GM23338 (cell line): ENCODE results near the gene NGFR. TPM values are rescaled to one million over a fixed set of nuclear protein-coding genes. Genes with fewer than 3 reads are reported as not detected.

Experiments
- ATAC-seq: fragments of 200-7000 bp; cut with Tn5 transposase; 3 replicates; pipeline ENCODE4 v1.9.1; 2020
- DNase-seq: peaks from one replicate; pipeline ENCODE4 v3.0.0-alpha.2; 2015; ENCODE audit warnings: low spot score
- H2AFZ ChIP-seq: fragments of 200-600 bp; sonication (generic); 2 replicates; pipeline ENCODE4 v1.8.0; 2016; ENCODE audit warnings: antibody characterized with exemption, mild to moderate bottlenecking, moderate library complexity
- H3F3A ChIP-seq: fragments of 200-600 bp; sonication (generic); replicated peaks from 2 replicates; pipeline ENCODE4 v1.8.0; 2017; ENCODE audit warnings: antibody characterized with exemption, mixed run types, low read depth
- H3K27ac ChIP-seq: fragments of 200-600 bp; sonication (generic); 2 replicates; pipeline ENCODE4 v1.6.1; 2016; ENCODE audit warnings: low read depth
- H3K27me3 ChIP-seq: fragments of 200-600 bp; sonication (generic); 2 replicates; pipeline ENCODE4 v1.8.0; 2016; ENCODE audit warnings: mild to moderate bottlenecking, mixed run types, moderate library complexity; ENCODE audit not compliant: insufficient read depth
- H3K36me3 ChIP-seq: fragments of 200-600 bp; sonication (generic); 2 replicates; pipeline ENCODE4 v1.8.0; 2016; ENCODE audit warnings: mild to moderate bottlenecking; ENCODE audit not compliant: insufficient read depth
- H3K4me1 ChIP-seq: fragments of 200-600 bp; sonication (generic); 2 replicates; pipeline ENCODE4 v1.8.0; 2016; ENCODE audit warnings: mild to moderate bottlenecking, moderate library complexity; ENCODE audit not compliant: insufficient read depth
- H3K4me2 ChIP-seq: fragments of 200-600 bp; sonication (generic); 2 replicates; pipeline ENCODE4 v1.7.1; 2017; ENCODE audit warnings: mixed run types
- H3K4me3 ChIP-seq: fragments of 200-600 bp; sonication (generic); 2 replicates; pipeline ENCODE4 v1.6.1; 2016; ENCODE audit warnings: mixed run types
- H3K79me2 ChIP-seq: fragments of 200-600 bp; sonication (generic); replicated peaks from 2 replicates; pipeline ENCODE4 v1.8.0; 2017; ENCODE audit warnings: mild to moderate bottlenecking; ENCODE audit not compliant: insufficient read depth
- H3K9me2 ChIP-seq: fragments of 200-600 bp; sonication (generic); 2 replicates; pipeline ENCODE4 v1.8.0; 2017; ENCODE audit not compliant: insufficient read depth
- H4K20me1 ChIP-seq: fragments of 200-600 bp; sonication (generic); replicated peaks from 2 replicates; pipeline ENCODE4 v1.8.0; 2017; ENCODE audit warnings: mild to moderate bottlenecking; ENCODE audit not compliant: insufficient read depth
- H3K27ac Mint-ChIP-seq: 2 replicates; pipeline ENCODE4 v1.8.0; 2020; ENCODE audit warnings: inconsistent platforms, mild to moderate bottlenecking, moderate library complexity, mixed read lengths
- H3K27me3 Mint-ChIP-seq: 3 replicates; pipeline ENCODE4 v1.8.0; 2022; ENCODE audit warnings: low read depth, mild to moderate bottlenecking, moderate library complexity, mixed read lengths, inconsistent platforms; ENCODE audit not compliant: insufficient read depth, poor library complexity
- H3K36me3 Mint-ChIP-seq: 3 replicates; pipeline ENCODE4 v1.8.0; 2021; ENCODE audit warnings: low read depth, mild to moderate bottlenecking, inconsistent platforms, moderate library complexity, mixed read lengths
- H3K4me1 Mint-ChIP-seq: 3 replicates; pipeline ENCODE4 v1.8.0; 2020; ENCODE audit warnings: mild to moderate bottlenecking, inconsistent platforms, mixed read lengths
- H3K4me3 Mint-ChIP-seq: 3 replicates; pipeline ENCODE4 v1.8.0; 2021; ENCODE audit warnings: moderate library complexity, mild to moderate bottlenecking, inconsistent platforms, mixed read lengths
- H3K9me3 Mint-ChIP-seq: 3 replicates; pipeline ENCODE4 v1.8.0; 2020; ENCODE audit warnings: moderate library complexity, mild to moderate bottlenecking, inconsistent platforms, mixed read lengths
- CREB1 ChIP-seq: fragments of 250-450 bp; sonication (Bioruptor Pico); IDR thresholded peaks from 2 replicates; pipeline ENCODE4 v1.5.0; 2020; ENCODE audit warnings: low read depth, mild to moderate bottlenecking, moderate library complexity
- EZH2 ChIP-seq: fragments of 200-600 bp; sonication (generic); IDR thresholded peaks from one replicate; pipeline ENCODE4 v1.8.0; 2017; ENCODE audit warnings: antibody characterized with exemption, mild to moderate bottlenecking, low read depth; ENCODE audit not compliant: unreplicated experiment
- EZH2phosphoT487 ChIP-seq: fragments of 200-600 bp; sonication (generic); IDR thresholded peaks from one replicate; pipeline ENCODE4 v1.8.1; 2018; ENCODE audit warnings: antibody characterized with exemption; ENCODE audit not compliant: unreplicated experiment
- JUNB ChIP-seq: IDR thresholded peaks from one replicate; pipeline ENCODE4 v1.6.1; 2016; ENCODE audit warnings: antibody characterized with exemption; ENCODE audit not compliant: unreplicated experiment
- NANOG ChIP-seq: IDR thresholded peaks from 2 replicates; pipeline ENCODE4 v1.6.1; 2016; ENCODE audit warnings: antibody characterized with exemption, borderline replicate concordance
- POLR2AphosphoS5 ChIP-seq: IDR thresholded peaks from 2 replicates; pipeline ENCODE4 v1.6.1; 2016; ENCODE audit warnings: antibody characterized with exemption, low read depth
- STAT1 ChIP-seq: IDR thresholded peaks from one replicate; pipeline ENCODE4 v1.6.1; 2016; ENCODE audit warnings: antibody characterized with exemption; ENCODE audit not compliant: unreplicated experiment
- ZNF114 ChIP-seq: fragments of 250-450 bp; sonication (Bioruptor Pico); IDR thresholded peaks from 2 replicates; pipeline ENCODE4 v1.5.0; 2020; ENCODE audit warnings: mild to moderate bottlenecking, moderate library complexity
- ZNF331 ChIP-seq: fragments of 250-450 bp; sonication (Bioruptor Pico); IDR thresholded peaks from 2 replicates; pipeline ENCODE4 v1.5.0; 2020; ENCODE audit warnings: low read depth, mild to moderate bottlenecking, moderate library complexity
- polyA plus RNA-seq: library from polyadenylated mRNA; unstranded; fragments of >200 nt; fragmentation: Nextera tagmentation; extraction: Ambion mirVana; gene quantifications from 2 replicates; pipeline ENCODE4 v1.2.1, GENCODE V29; 2016
- total RNA-seq: library from RNA; depleted of rRNA; stranded (reverse); fragments of >200 nt; shearing (Covaris generic); gene quantifications from 2 replicates; pipeline ENCODE4 v1.2.3, GENCODE V29; 2014
- TF ChIP-seq, protein P1 (sequence below): fragments of 250-450 bp; sonication (Bioruptor Pico); IDR thresholded peaks from 2 replicates; pipeline ENCODE4 v1.5.0; 2020; ENCODE audit warnings: mild to moderate bottlenecking, moderate library complexity
- TF ChIP-seq, protein P2 (sequence below): IDR thresholded peaks from one replicate; pipeline ENCODE4 v1.6.1; 2018; ENCODE audit warnings: antibody characterized with exemption; ENCODE audit not compliant: unreplicated experiment
- TF ChIP-seq, protein P3 (sequence below), 2 experiments: fragments of 200-600 bp in 1 of 2; sonication (generic) in 1 of 2; conservative IDR thresholded peaks; 2 replicates each; pipeline versions ENCODE4 v1.5.1 to v1.6.1; 2016 to 2017; ENCODE audit warnings: antibody characterized with exemption in 2 of 2, low read depth in 2 of 2, mild to moderate bottlenecking in 2 of 2, moderate library complexity in 1 of 2
- TF ChIP-seq, protein P4 (sequence below): IDR thresholded peaks from 2 replicates; pipeline ENCODE4 v1.6.1; 2016; ENCODE audit warnings: antibody characterized with exemption

The NGFR gene
- total and polyA plus RNA-seq, 2 experiments from 2014 or later: 2.8 to 6.9 TPM

DNA sequence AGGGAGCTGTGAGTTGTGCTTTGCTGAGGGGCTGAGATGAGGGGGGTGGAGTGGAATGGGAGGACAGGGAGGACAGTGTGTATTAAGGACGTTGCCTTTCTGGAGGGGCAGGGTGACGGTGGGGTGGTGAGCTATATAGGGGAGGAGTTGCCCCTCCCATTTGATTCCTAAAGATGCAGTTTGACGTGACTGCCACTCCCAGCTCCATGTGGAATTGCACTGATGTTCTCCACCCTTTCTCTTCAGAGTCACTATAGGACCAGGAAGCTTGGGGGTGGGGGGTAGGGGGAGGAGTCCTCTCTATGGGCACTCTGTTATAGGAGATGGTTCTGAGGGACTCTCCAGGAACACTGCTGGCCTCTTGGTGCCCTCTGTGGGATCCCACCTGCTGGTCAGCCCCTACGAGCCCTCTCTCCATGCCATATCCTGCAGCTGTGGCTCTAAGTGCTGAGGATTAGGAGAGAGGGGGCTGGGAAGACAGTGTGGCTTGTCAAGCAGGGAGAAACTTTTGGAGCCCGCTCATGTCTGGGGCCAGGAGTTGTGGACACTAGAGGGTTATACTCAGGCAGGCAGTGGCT lies 3.8 kb upstream of the NGFR start:
- ATAC-seq: no peak
- DNase-seq: no peak
- Mint-ChIP-seq H3K27ac (no peak overlapping the region), H3K27me3 (peaks cover 19% of the 10 kb centered on the region), H3K4me3 (no peak overlapping the region), H3K36me3 (no peaks in the 10 kb centered on the region), H3K4me1 (peaks cover 19% of the 10 kb centered on the region), H3K9me3 (no peaks in the 10 kb centered on the region)
- no peak overlapping the region for H2AFZ ChIP-seq
- no peak overlapping the region for H3K27ac ChIP-seq
- H3K4me1 ChIP-seq: peaks cover 17% of the 10 kb centered on the region
- H3K9me2 ChIP-seq: no peaks in the 10 kb centered on the region
- H3K4me2 ChIP-seq: no peak overlapping the region
- H3K36me3 ChIP-seq: no peaks in the 10 kb centered on the region
- H4K20me1 ChIP-seq: no peaks in the 10 kb centered on the region
- no peaks in the 10 kb centered on the region for H3K79me2 ChIP-seq
- H3K4me3 ChIP-seq: no peak overlapping the region
- H3F3A ChIP-seq: no peaks in the 10 kb centered on the region
- H3K27me3 ChIP-seq: peaks cover 29% of the 10 kb centered on the region
- TF ChIP-seq, protein P1, sequence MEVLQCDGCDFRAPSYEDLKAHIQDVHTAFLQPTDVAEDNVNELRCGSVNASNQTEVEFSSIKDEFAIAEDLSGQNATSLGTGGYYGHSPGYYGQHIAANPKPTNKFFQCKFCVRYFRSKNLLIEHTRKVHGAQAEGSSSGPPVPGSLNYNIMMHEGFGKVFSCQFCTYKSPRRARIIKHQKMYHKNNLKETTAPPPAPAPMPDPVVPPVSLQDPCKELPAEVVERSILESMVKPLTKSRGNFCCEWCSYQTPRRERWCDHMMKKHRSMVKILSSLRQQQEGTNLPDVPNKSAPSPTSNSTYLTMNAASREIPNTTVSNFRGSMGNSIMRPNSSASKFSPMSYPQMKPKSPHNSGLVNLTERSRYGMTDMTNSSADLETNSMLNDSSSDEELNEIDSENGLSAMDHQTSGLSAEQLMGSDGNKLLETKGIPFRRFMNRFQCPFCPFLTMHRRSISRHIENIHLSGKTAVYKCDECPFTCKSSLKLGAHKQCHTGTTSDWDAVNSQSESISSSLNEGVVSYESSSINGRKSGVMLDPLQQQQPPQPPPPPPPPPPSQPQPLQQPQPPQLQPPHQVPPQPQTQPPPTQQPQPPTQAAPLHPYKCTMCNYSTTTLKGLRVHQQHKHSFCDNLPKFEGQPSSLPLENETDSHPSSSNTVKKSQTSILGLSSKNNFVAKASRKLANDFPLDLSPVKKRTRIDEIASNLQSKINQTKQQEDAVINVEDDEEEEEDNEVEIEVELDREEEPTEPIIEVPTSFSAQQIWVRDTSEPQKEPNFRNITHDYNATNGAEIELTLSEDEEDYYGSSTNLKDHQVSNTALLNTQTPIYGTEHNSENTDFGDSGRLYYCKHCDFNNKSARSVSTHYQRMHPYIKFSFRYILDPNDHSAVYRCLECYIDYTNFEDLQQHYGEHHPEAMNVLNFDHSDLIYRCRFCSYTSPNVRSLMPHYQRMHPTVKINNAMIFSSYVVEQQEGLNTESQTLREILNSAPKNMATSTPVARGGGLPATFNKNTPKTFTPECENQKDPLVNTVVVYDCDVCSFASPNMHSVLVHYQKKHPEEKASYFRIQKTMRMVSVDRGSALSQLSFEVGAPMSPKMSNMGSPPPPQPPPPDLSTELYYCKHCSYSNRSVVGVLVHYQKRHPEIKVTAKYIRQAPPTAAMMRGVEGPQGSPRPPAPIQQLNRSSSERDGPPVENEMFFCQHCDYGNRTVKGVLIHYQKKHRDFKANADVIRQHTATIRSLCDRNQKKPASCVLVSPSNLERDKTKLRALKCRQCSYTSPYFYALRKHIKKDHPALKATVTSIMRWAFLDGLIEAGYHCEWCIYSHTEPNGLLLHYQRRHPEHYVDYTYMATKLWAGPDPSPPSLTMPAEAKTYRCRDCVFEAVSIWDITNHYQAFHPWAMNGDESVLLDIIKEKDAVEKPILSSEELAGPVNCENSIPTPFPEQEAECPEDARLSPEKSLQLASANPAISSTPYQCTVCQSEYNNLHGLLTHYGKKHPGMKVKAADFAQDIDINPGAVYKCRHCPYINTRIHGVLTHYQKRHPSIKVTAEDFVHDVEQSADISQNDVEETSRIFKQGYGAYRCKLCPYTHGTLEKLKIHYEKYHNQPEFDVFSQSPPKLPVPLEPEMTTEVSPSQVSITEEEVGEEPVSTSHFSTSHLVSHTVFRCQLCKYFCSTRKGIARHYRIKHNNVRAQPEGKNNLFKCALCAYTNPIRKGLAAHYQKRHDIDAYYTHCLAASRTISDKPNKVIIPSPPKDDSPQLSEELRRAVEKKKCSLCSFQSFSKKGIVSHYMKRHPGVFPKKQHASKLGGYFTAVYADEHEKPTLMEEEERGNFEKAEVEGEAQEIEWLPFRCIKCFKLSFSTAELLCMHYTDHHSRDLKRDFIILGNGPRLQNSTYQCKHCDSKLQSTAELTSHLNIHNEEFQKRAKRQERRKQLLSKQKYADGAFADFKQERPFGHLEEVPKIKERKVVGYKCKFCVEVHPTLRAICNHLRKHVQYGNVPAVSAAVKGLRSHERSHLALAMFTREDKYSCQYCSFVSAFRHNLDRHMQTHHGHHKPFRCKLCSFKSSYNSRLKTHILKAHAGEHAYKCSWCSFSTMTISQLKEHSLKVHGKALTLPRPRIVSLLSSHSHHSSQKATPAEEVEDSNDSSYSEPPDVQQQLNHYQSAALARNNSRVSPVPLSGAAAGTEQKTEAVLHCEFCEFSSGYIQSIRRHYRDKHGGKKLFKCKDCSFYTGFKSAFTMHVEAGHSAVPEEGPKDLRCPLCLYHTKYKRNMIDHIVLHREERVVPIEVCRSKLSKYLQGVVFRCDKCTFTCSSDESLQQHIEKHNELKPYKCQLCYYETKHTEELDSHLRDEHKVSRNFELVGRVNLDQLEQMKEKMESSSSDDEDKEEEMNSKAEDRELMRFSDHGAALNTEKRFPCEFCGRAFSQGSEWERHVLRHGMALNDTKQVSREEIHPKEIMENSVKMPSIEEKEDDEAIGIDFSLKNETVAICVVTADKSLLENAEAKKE: no peak
- TF ChIP-seq ZNF114 (CRISPR knock-in tag): no peak
- no peak for TF ChIP-seq STAT1
- no peak for TF ChIP-seq EZH2phosphoT487
- TF ChIP-seq POLR2AphosphoS5: no peak
- no peak for TF ChIP-seq CREB1 (CRISPR knock-in tag)
- TF ChIP-seq NANOG: no peak
- TF ChIP-seq, protein P2, sequence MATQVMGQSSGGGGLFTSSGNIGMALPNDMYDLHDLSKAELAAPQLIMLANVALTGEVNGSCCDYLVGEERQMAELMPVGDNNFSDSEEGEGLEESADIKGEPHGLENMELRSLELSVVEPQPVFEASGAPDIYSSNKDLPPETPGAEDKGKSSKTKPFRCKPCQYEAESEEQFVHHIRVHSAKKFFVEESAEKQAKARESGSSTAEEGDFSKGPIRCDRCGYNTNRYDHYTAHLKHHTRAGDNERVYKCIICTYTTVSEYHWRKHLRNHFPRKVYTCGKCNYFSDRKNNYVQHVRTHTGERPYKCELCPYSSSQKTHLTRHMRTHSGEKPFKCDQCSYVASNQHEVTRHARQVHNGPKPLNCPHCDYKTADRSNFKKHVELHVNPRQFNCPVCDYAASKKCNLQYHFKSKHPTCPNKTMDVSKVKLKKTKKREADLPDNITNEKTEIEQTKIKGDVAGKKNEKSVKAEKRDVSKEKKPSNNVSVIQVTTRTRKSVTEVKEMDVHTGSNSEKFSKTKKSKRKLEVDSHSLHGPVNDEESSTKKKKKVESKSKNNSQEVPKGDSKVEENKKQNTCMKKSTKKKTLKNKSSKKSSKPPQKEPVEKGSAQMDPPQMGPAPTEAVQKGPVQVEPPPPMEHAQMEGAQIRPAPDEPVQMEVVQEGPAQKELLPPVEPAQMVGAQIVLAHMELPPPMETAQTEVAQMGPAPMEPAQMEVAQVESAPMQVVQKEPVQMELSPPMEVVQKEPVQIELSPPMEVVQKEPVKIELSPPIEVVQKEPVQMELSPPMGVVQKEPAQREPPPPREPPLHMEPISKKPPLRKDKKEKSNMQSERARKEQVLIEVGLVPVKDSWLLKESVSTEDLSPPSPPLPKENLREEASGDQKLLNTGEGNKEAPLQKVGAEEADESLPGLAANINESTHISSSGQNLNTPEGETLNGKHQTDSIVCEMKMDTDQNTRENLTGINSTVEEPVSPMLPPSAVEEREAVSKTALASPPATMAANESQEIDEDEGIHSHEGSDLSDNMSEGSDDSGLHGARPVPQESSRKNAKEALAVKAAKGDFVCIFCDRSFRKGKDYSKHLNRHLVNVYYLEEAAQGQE: no peak
- TF ChIP-seq, protein P3, sequence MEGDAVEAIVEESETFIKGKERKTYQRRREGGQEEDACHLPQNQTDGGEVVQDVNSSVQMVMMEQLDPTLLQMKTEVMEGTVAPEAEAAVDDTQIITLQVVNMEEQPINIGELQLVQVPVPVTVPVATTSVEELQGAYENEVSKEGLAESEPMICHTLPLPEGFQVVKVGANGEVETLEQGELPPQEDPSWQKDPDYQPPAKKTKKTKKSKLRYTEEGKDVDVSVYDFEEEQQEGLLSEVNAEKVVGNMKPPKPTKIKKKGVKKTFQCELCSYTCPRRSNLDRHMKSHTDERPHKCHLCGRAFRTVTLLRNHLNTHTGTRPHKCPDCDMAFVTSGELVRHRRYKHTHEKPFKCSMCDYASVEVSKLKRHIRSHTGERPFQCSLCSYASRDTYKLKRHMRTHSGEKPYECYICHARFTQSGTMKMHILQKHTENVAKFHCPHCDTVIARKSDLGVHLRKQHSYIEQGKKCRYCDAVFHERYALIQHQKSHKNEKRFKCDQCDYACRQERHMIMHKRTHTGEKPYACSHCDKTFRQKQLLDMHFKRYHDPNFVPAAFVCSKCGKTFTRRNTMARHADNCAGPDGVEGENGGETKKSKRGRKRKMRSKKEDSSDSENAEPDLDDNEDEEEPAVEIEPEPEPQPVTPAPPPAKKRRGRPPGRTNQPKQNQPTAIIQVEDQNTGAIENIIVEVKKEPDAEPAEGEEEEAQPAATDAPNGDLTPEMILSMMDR (conservative IDR thresholded peaks at IDR 0.05; ENCODE audit: low read depth in 2 of 2): no peak
- no peak for TF ChIP-seq EZH2
- TF ChIP-seq JUNB: no peak
- TF ChIP-seq ZNF331 (CRISPR knock-in tag): no peak
- TF ChIP-seq, protein P4, sequence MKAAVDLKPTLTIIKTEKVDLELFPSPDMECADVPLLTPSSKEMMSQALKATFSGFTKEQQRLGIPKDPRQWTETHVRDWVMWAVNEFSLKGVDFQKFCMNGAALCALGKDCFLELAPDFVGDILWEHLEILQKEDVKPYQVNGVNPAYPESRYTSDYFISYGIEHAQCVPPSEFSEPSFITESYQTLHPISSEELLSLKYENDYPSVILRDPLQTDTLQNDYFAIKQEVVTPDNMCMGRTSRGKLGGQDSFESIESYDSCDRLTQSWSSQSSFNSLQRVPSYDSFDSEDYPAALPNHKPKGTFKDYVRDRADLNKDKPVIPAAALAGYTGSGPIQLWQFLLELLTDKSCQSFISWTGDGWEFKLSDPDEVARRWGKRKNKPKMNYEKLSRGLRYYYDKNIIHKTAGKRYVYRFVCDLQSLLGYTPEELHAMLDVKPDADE: no peak
